Left hindlimb (tissue), 1 donor: ENCODE measurements around the gene MMAA.
A peak's percentile ranks its signal among the peaks of the same experiment; 100 is the strongest.
"Not testable (repeated sequence)": the region's sequence is repeated elsewhere in the genome, so short reads cannot be mapped to it uniquely, and the experiment has no call there.

Source experiments
- DNase-seq: peaks from one replicate; pipeline ENCODE4 v3.0.0-alpha.2; 2018

MMAA gene

GRCh38 chr4:145618932-145619638 lies at the start of gene MMAA:
Gene MMAA, plus strand, starts transcription at chr4:145619385. Its CDS starts 19,755 bp downstream, at chr4:145639140.
- peak; percentile 97 for DNase-seq

- DNase-seq = not testable (repeated sequence)
Observed at GRCh38 chr4:145574546-145574945, 44.6 kb upstream of the MMAA start.

GRCh38 chr4:145580906-145581305 lies 38.3 kb upstream of the MMAA start:
- peak; percentile 42 for DNase-seq

GRCh38 chr4:145583191-145584055 lies 35.8 kb upstream of the MMAA start:
- no peak for DNase-seq

GRCh38 chr4:145587088-145587754 lies 32.0 kb upstream of the MMAA start:
- no peak for DNase-seq

- not testable (repeated sequence) for DNase-seq
Observed at GRCh38 chr4:145589381-145589780, 29.8 kb upstream of the MMAA start.

GRCh38 chr4:145589916-145590702 lies 29.1 kb upstream of the MMAA start:
- no peak for DNase-seq

- DNase-seq = no peak
Observed at GRCh38 chr4:145602129-145602760, 16.9 kb upstream of the MMAA start.

- DNase-seq = no peak
Observed at GRCh38 chr4:145605941-145606340, 13.2 kb upstream of the MMAA start.

- DNase-seq = peak; percentile 78
Observed at GRCh38 chr4:145609481-145610427, 9.4 kb upstream of the MMAA start.

- no peak for DNase-seq
Observed at GRCh38 chr4:145613566-145614232, 5.5 kb upstream of the MMAA start.

- no peak for DNase-seq
Observed at GRCh38 chr4:145614233-145614610, 5.0 kb upstream of the MMAA start.

- DNase-seq = no peak
Observed at GRCh38 chr4:145618210-145618931, 814 bp upstream of the MMAA start.

GRCh38 chr4:145619639-145619996 lies 433 bp downstream of the MMAA start:
- no peak for DNase-seq

GRCh38 chr4:145622067-145622466 lies 2.9 kb downstream of the MMAA start:
- not testable (repeated sequence) for DNase-seq

- no peak for DNase-seq
Observed at GRCh38 chr4:145623831-145624230, 4.6 kb downstream of the MMAA start.

GRCh38 chr4:145625677-145626622 lies 6.8 kb downstream of the MMAA start:
- no peak for DNase-seq

- DNase-seq = no peak
Observed at GRCh38 chr4:145626623-145626982, 7.4 kb downstream of the MMAA start.

- no peak for DNase-seq
Observed at GRCh38 chr4:145635117-145635516, 15.9 kb downstream of the MMAA start.
